Caco-2 (cell line): ENCODE results near the gene POU4F1. TPM values are rescaled to one million over a fixed set of nuclear protein-coding genes. Genes with fewer than 3 reads are reported as not detected.

Source experiments
- BruUV-seq: library from RNA; stranded (reverse); fragments of 400-500 nt; replicated peaks from 2 replicates; lab custom pipeline; 2021; lab: Mats Ljungman, UMichigan
- CTCF ChIA-PET: fragments of 300-600 bp; sonication (Branson Sonifier 250); formaldehyde crosslinking; loops from one replicate; lab custom pipeline; 2022; ENCODE audit warnings: antibody characterized with exemption; lab: Charles Lee
- POLR2A ChIA-PET: fragments of 300-600 bp; sonication (Branson Sonifier 250); formaldehyde crosslinking; loops from one replicate; lab custom pipeline; 2022; ENCODE audit warnings: antibody characterized with exemption; lab: Charles Lee
- DNase-seq, 2 experiments: peaks; one replicate each; pipeline versions ENCODE4 v3.0.0 to v3.0.0-alpha.2; 2020 to 2022
- H3K27me3 ChIP-seq: replicated peaks from 2 replicates; pipeline ENCODE4 v1.6.0; 2011; ENCODE audit warnings: low read length; ENCODE audit not compliant: control insufficient read depth, insufficient read depth
- H3K36me3 ChIP-seq: 2 replicates; pipeline ENCODE4 v1.5.1; 2011; ENCODE audit warnings: low read length; ENCODE audit not compliant: control insufficient read depth, insufficient read depth
- H3K4me1 ChIP-seq: fragments of 250-450 bp; sonication (Bioruptor Pico); 2 replicates; pipeline ENCODE4 v1.5.1; 2020; ENCODE audit warnings: mild to moderate bottlenecking
- H3K4me3 ChIP-seq: 2 replicates; pipeline ENCODE4 v1.5.1; 2011; ENCODE audit warnings: low read depth, mild to moderate bottlenecking, control low read depth, low read length
- H3K9me3 ChIP-seq: fragments of 250-450 bp; sonication (Bioruptor Pico); 2 replicates; pipeline ENCODE4 v1.5.1; 2020; ENCODE audit warnings: mild to moderate bottlenecking, moderate library complexity
- H3K27ac Mint-ChIP-seq: one replicate; pipeline ENCODE4 v1.8.0; 2022; ENCODE audit warnings: mixed read lengths; ENCODE audit not compliant: unreplicated experiment
- H3K27me3 Mint-ChIP-seq: one replicate; pipeline ENCODE4 v1.8.0; 2022; ENCODE audit warnings: mixed read lengths; ENCODE audit not compliant: insufficient read depth, unreplicated experiment
- H3K36me3 Mint-ChIP-seq: one replicate; pipeline ENCODE4 v1.8.0; 2022; ENCODE audit warnings: mild to moderate bottlenecking, mixed read lengths; ENCODE audit not compliant: insufficient read depth, unreplicated experiment
- H3K4me1 Mint-ChIP-seq: one replicate; pipeline ENCODE4 v1.8.0; 2022; ENCODE audit warnings: low read depth, mixed read lengths; ENCODE audit not compliant: unreplicated experiment
- H3K4me3 Mint-ChIP-seq: one replicate; pipeline ENCODE4 v1.8.0; 2022; ENCODE audit warnings: mild to moderate bottlenecking, moderate library complexity, mixed read lengths; ENCODE audit not compliant: unreplicated experiment
- H3K9me3 Mint-ChIP-seq: one replicate; pipeline ENCODE4 v1.8.0; 2022; ENCODE audit warnings: mixed read lengths; ENCODE audit not compliant: unreplicated experiment
- intact Hi-C: fragments of 100-400 bp; cut with micrococcal nuclease; formaldehyde crosslinking; loops from one replicate; pipeline ENCODE4 v1.10.0; 2022; ENCODE audit not compliant: unreplicated experiment
- total RNA-seq: library from RNA; stranded (reverse); gene quantifications from 2 replicates; pipeline ENCODE4 v1.2.3, GENCODE V29; 2022
- TF ChIP-seq, protein P1 (sequence below), 2 experiments: fragments of 200-600 bp in 1 of 2; IDR thresholded peaks; 1 replicate in 1 of 2; 2 replicates in 1 of 2; pipeline versions ENCODE4 v1.5.1 to v1.8.0; 2011 to 2022; ENCODE audit warnings: antibody characterized with exemption in 1 of 2, control low read depth in 1 of 2, inconsistent platforms in 1 of 2, low read depth in 1 of 2, low read length in 1 of 2, mild to moderate bottlenecking in 1 of 2, moderate library complexity in 1 of 2; ENCODE audit not compliant: insufficient read depth in 1 of 2, severe bottlenecking in 1 of 2, unreplicated experiment in 1 of 2

Gene POU4F1
- total RNA-seq, 1 experiment from 2014 or later = 8.1 TPM

DNA sequence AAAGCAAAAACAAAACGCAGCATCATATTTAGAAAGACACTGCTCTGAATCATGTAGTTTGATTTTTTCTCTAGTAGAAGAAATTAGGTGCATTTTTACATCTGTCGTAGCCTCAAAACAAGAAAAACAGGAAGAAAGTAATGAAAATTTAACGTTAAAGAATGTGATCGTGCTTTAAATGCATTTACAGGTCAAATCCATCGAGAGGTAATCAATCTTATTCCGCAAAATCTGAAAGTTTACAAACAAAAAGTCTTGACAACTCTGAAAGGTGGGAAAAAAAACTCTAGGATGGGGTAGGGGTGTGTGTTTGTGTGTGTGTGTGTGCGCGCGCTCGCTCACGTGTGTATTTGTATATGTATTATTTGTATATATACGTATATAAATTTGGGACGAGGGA lies 10.2 kb downstream of the POU4F1 start:
- no TSS peak for BruUV-seq
- no peaks in the 10 kb centered on the region for H3K27me3 ChIP-seq
- intact Hi-C loops = no loop called here

DNA sequence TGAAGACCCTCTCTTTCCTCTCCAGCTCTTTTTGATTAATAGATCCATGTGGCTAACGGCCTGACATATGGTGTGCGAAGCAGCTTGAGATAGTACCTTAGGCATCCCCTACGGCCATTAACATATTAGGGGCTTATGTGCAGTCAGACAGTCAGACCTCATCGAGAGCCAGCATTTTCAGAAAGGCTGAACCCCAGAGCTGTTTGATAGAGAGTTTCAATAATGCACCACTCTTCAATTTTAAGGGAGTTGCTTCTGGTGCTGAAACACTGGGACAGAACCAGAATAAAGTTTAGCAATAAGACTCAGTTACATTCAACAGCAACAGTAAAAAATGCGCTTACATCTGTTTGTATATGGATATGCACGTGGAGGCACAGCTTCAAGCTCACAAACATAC lies 10.8 kb downstream of the POU4F1 start:
- CTCF ChIA-PET = no interaction called here
- Histone ChIP-seq H3K36me3 (no peaks in the 10 kb centered on the region), H3K9me3 (no peaks in the 10 kb centered on the region), H3K4me3 (no peak overlapping the region), H3K4me1 (no peaks in the 10 kb centered on the region), H3K27me3 (no peaks in the 10 kb centered on the region)
- Mint-ChIP-seq H3K27ac (no peak overlapping the region), H3K9me3 (no peaks in the 10 kb centered on the region), H3K36me3 (no peaks in the 10 kb centered on the region), H3K27me3 (peaks cover 30% of the 10 kb centered on the region), H3K4me3 (no peak overlapping the region), H3K4me1 (peaks cover 8% of the 10 kb centered on the region)
- TF ChIP-seq, protein P1, sequence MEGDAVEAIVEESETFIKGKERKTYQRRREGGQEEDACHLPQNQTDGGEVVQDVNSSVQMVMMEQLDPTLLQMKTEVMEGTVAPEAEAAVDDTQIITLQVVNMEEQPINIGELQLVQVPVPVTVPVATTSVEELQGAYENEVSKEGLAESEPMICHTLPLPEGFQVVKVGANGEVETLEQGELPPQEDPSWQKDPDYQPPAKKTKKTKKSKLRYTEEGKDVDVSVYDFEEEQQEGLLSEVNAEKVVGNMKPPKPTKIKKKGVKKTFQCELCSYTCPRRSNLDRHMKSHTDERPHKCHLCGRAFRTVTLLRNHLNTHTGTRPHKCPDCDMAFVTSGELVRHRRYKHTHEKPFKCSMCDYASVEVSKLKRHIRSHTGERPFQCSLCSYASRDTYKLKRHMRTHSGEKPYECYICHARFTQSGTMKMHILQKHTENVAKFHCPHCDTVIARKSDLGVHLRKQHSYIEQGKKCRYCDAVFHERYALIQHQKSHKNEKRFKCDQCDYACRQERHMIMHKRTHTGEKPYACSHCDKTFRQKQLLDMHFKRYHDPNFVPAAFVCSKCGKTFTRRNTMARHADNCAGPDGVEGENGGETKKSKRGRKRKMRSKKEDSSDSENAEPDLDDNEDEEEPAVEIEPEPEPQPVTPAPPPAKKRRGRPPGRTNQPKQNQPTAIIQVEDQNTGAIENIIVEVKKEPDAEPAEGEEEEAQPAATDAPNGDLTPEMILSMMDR (IDR thresholded peaks at IDR 0.05; ENCODE audit: insufficient read depth in 1 of 2, low read depth in 1 of 2, low read length in 1 of 2, severe bottlenecking in 1 of 2, unreplicated experiment in 1 of 2) = no peak
- DNase-seq = no peak
- intact Hi-C loops = no loop called here
- POLR2A ChIA-PET = no interaction called here
- BruUV-seq = no TSS peak

More for the DNA sequence above, 10.2 kb downstream of the POU4F1 start:
- ChIA-PET CTCF (no interaction called here), POLR2A (no interaction called here)
- Mint-ChIP-seq H3K27ac (no peak overlapping the region), H3K27me3 (peaks cover 25% of the 10 kb centered on the region), H3K4me1 (peaks cover 8% of the 10 kb centered on the region), H3K36me3 (no peaks in the 10 kb centered on the region), H3K9me3 (no peaks in the 10 kb centered on the region), H3K4me3 (no peak overlapping the region)
- Histone ChIP-seq H3K4me3 (no peak overlapping the region), H3K36me3 (no peaks in the 10 kb centered on the region), H3K9me3 (no peaks in the 10 kb centered on the region), H3K4me1 (no peaks in the 10 kb centered on the region)
- no peak for DNase-seq
- TF ChIP-seq, protein P1 (IDR thresholded peaks at IDR 0.05; ENCODE audit: insufficient read depth in 1 of 2, low read depth in 1 of 2, low read length in 1 of 2, severe bottlenecking in 1 of 2, unreplicated experiment in 1 of 2) = no peak

DNA sequence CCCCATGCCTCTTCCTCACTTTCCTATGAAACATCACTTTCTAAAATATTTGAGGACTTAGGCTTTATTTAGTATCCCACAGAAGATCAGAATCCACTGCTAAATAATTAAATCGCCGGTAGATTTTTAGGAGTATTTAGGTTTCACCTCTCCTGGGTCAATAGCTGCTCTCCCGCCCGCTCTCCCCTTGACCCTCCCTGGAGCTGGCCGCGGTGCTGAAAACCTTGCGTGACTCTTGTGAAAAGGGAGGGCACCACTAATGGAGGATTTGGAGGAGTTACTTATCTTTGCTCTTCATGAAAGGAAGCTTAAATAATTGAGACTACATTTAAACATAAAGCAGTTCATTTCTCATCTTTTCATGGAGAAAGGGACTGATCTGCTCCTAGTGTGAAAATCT lies 14.1 kb downstream of the POU4F1 start:
- Histone ChIP-seq H3K4me3 (no peak overlapping the region), H3K36me3 (no peaks in the 10 kb centered on the region), H3K27me3 (no peaks in the 10 kb centered on the region), H3K4me1 (no peaks in the 10 kb centered on the region), H3K9me3 (no peaks in the 10 kb centered on the region)
- intact Hi-C loops = no loop called here
- ChIA-PET POLR2A (no interaction called here), CTCF (no interaction called here)
- DNase-seq = peak; percentile 64 to 77
- no peak overlapping the region for H3K4me3 Mint-ChIP-seq
- TF ChIP-seq, protein P1 (IDR thresholded peaks at IDR 0.05; ENCODE audit: insufficient read depth in 1 of 2, low read depth in 1 of 2, low read length in 1 of 2, severe bottlenecking in 1 of 2, unreplicated experiment in 1 of 2) = no peak
- no TSS peak for BruUV-seq
- no peaks in the 10 kb centered on the region for H3K9me3 Mint-ChIP-seq
- peaks cover 39% of the 10 kb centered on the region for H3K27me3 Mint-ChIP-seq
- peaks cover 2% of the 10 kb centered on the region for H3K4me1 Mint-ChIP-seq
- H3K36me3 Mint-ChIP-seq = no peaks in the 10 kb centered on the region
- H3K27ac Mint-ChIP-seq = no peak overlapping the region
